Fibroblast of skin of left quadriceps (primary cell): ENCODE results near the gene PLB1.

Experiments
- DNase-seq, 2 experiments: peaks; one replicate each; pipeline ENCODE4 v3.0.0-alpha.2; 2013; ENCODE audit warnings: low read depth in 2 of 2

PLB1 gene

DNA sequence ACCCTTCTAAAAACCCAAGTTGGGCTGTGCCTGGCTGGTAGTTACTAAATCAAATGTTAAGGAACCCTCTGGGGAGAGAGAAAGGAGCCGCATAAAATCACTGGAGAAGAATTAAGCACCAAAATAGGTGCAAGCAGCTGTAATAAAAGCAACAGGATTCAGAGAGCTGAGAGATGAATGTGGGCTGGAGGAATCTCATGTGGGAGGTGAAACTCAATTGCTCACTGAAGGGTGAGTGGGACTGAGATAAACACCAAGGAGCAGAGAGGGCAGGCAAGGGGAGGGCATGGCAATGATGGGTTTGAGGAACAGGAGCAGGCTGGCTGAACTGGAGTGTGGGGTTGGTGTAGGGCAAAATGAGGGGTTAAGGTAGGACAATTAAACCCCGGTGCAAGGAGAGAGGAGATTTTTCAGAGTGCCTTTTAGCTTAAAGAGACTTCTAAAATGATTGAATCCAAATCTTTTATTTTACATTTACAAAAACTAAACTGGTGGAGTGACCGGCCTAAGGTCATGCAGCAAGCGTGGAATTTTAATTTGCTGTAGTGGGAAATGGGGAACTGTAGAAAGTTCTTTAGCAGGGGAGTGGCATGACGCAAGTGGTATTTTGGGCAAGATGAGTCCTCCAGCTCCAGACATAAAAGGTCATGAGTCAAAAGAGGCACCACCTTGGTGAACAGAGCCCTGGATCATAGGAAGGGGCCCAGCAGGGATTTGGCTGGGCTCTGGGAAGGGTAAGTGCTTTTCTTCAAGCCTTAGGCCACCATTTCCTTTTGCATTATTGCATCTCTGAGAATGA, 10.5 kb downstream of the PLB1 start:
- no peak for DNase-seq

DNA sequence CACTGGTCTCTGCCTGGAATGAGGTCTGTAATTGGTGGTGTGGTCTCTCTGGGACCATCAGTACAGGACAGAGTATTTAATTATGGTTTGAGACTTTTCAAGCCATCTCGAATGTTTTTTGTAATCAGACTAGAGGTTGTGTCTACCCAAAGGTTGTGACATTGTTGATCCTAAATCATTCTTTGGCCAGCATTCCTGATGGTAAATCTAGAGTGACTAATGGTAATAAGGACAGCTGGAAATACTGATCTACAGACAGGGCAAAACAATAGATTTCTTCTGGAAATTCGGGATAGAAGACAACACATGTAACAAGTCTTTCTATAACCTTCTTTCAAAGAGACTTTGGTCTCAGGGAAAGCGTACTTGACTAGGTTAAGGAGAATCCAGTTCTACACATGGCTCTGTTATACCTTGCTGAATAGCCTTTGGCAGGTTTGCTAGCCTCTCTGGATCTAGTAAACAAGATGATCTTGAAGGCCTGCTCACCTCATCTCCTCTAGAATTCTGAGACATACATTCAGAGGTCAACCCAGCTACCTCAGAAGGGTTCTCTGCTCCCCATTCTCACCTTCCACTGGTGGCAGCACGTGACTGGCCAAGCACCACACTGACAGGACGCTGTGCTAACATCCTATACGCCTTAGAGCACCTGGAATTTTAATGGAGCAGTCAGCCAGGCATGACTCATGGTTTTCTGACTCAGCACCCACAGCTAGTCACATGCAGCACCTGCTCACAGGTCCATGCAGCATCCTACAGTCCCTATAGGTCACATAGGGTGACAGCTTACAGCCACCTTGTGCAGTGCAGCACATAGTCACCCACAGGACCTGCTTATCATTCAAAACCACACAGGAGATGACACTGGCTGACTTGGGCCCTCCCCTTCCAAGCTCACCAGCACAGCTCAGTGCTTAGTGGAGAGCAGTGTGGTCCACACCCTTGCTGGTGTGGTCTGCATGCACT, 12.2 kb downstream of the PLB1 start:
- no peak for DNase-seq

DNA sequence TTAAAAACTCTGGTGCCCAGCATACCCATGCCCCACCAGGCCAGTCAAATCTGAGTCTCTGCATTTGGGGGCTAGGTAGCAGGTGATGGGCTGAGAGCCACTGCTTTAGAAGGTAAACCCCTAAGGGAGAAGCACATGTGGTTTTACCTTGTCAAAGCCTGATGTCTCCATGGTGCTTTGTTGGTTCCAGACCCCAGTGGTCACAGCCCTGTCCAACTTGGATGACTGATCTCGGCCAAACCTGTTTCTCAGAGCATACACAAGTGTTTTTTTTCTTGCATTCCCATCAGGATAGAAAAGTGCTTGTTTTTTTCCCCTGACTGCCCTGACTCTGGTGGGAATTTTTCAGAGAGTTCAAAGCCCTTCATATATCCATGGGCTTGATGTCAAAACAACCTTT, 13.5 kb downstream of the PLB1 start:
- DNase-seq: no peak

DNA sequence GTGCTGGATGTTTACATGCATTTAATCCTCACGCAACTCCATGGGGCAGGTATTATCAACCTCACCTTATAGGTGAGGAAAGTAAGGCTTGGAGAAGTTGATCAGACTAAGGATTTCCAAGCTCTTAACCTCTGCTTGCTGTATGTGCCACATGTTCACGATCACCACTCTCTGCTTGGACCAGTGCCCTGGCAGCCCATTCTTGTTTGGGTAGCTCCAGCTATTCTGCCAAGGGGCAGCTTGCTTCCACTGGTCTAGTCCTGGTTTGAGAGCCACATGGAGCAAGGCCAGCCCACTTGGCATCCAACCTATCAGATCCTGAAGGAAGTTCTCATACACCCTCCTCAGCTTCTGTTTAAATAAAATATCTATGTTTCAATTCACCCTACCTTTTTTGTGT, 14.3 kb downstream of the PLB1 start:
- DNase-seq: no peak

DNA sequence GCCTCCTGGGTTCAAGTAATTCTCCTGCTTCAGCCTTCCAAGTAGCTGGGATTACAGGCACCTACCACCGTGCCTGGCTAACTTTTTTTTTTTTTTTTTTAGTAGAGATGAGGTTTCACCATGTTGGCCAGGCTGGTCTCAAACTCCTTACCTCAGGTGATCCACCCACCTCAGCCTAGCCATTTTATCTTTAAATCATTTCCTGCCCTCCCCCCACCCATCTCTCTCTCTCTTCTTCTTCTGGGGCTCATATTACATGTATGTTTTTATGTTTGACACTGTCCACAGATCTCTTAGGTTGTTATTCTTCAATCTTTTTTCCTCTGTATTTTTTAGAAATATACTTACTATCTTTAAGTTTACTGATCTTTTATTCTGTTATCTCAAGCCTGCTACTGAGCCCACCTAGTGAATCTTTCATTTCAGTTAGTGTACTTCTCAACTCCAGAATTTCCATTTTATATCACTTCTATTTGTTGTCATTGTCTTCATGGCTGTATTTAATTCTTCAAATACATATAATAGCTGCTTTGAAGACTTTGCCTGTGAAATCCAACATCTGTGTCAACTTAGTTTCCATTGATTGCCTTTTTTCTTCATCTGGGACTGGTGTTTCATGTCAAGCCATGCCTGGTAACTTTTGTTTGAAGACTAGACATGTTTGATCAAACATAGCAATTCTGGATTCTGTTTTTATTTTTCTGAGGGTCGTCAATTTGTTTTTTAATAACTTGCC, 16.2 kb downstream of the PLB1 start:
- DNase-seq: no peak

DNA sequence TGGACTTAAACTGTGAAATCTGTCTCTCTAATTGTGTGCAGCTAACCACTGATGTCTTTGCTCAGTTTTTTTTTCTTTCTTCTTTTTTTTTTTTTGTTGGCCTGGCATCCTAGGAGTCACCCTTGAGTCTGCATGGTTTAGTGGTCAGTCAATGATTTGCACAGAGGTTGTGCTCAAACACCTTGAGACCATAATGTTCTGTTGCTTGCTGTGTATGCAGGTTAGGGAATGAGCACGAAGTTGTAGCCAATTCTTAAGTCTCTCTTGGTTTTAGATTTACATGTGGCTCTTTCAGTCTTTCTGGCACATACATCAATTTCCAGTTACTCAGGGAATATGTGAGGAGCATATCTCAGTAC, 16.7 kb downstream of the PLB1 start:
- no peak for DNase-seq

DNA sequence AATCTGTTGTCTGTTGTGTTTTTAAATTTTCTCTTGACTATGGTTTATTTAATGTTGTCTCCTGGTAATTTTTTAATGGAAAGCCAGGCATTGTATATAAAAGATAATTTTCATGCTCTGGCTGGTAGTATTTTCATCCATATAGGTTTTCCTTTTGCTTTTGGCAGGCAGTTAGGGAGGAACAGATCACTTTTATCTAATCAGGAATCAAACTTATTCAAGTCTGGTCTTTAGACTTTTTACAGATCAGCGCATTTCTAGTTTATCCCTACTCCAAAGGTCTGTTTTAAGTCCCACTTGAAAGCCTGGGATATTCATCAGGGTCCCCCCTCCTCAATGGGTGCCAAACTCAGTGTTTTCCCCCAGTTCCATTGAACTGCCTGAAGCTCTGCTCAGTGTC, 17.2 kb downstream of the PLB1 start:
- DNase-seq: no peak

DNA sequence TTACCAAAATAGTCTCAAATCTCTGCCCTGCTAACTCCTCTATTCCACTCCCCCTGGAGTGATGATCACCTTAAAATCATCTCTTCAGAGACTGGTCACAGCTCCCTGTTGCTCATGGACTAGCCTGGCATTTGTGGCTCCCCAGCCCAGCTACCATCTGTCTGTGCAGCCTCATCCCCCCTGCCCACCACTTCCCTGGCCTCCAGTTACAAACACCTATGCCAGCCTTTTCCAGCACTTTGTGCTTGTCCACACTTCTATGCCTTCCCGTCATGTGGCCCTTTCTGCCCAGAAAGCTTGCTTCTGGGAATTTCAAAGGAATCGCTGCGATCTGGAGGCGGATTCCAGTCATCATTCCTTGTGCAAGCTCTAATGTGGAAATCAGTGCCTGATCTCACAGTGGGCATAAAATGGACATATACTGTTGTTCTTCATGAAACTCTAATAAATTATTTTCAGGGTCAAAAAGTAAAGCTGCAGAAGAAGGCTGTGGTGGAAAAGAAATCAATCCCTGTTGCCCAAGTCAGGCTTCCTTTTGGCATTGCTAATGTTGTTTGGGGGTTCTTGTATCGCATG, 19.4 kb downstream of the PLB1 start:
- DNase-seq: no peak

DNA sequence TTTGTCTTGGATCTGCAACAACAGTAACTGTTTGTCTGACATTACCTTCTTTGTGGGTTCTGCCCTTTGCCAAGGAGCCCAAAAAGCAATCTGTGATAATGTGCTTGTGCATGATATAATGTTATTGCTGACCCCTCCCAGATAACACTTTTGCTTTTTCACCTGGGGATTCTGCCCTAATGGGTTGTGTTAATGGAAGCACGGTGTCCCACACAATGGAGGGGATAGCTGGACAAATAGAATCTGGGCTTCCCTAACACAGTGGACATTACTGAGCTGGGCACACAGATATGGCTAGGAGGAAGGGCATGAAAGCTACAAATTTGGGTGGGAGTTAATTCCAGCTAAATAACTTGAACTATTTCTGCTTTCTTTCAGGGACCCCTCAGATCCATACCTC, 20.6 kb downstream of the PLB1 start:
- no peak for DNase-seq

DNA sequence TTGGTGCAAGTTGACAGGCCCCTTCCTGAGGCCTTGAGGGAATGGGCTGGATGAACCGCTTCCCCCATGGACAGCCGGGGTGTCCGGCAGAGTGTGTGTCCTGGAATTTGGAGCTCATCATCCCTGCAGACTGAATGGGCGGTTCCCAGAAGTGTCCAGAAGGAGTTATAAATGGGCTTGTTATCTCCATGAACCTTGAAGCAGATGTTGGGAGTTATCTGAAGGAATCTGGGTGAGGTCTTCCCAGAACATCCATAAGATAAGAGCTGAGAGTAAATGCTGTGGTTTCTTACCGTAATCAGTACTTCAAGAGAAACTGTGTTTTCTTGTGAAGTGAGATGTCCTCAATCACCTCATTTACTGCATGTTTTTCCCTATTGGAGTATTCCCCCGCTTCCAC, 21.1 kb downstream of the PLB1 start:
- no peak for DNase-seq

DNA sequence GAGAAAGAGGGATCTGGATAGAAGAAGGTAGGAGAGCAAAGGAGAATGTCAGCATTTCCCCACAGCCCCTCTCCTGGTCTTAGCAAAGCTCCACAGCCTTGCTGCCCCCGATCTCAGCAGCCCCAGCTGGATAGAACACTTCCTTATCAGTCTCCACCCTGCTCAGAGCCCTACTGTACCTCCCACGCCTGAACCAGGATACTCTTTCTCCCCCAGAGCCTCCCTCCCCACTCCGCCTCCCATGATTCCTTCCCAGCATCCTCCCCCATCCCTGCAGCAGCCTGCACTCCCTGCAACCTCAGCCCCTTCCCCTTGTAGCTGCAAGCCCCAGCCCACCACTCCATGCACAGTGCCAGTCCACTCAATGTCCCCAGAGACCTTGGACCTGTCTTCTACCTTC, 25.8 kb downstream of the PLB1 start:
- DNase-seq: no peak

DNA sequence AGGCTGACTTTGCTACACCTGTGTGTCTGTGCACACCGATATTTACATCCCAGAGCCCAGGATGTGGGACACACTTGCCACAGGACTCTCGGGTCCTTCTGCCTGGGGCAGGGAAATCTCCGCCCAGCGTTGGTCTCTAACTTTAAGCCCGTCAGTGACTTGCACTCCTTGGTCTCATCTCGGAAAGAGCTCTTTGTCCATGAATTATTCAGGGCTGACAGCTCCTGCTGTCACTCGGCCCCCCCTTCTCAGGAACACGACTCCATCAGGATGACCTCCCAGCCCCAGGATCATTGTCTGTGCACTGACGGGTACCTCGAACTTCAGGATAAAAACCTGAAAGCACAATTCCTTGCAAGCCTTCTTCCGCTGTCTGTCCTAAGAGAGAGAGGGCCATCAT, 26.6 kb downstream of the PLB1 start:
- no peak for DNase-seq

DNA sequence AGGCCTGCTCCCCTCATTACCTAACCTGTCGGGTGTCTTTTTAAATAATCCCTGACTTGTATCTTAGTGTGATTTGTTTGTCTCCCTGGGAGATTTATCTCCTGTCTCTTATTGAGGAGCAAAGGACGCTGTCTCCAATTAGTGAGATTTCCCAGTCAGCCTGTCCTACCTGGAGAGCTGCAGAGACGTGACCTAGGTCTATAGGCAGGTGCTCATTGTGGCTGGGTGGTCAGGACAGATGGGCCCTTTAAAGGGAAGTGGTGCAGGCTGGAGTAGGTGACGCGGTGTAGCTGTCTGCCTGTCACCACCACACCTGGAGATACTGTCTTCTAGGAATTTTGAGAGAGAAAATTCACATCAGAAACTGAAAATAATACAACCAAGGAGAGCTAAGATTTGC, 28.0 kb downstream of the PLB1 start:
- no peak for DNase-seq

DNA sequence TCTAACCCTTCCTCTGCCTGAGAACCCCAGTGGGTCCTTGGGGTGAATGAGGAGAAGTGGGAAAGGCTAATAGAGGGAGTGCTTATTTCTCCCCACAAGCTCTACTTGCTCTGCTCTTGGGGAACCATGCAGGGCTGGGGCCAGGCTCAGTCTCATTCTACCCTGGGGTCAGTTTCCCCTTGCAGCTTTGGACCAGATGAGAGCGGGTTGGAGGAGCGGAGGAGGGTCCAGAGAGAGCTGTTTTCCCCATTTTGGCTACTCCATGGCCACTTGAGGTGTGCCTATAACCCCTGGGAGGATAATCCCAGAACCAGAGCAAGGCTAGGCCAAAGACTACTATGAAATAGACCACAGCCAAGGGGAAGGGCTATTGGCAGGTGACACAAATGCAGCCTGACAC, 29.6 kb downstream of the PLB1 start:
- no peak for DNase-seq

DNA sequence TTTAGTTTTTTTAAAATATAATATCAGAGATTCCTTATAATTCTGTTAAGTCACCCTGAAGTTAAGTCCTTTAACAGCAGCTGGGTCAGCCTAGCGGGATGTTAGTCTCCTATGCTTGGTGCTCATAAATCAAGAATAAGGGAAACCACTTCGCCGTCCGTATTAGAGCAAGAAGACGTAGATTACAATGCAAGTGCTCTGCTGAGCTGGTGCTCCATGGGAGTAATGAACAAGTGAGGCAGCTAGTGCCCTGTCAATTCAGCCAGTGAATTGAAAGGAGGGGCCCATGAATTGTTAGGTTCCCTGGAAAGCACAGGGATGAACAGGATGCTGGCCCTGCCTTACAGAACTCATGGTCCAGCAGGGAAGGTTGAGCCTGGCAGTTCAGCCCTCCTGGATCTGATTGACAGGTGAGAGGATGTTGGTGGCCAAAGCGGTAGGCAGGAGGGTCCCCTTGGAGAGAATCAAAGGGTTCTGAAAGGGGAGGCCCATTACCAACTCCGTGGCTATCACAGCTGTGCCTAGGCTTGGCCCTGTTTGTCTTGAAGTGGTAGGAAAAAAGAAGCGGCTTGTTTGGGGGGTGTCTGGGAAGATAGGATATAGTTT, 30.8 kb downstream of the PLB1 start:
- no peak for DNase-seq

DNA sequence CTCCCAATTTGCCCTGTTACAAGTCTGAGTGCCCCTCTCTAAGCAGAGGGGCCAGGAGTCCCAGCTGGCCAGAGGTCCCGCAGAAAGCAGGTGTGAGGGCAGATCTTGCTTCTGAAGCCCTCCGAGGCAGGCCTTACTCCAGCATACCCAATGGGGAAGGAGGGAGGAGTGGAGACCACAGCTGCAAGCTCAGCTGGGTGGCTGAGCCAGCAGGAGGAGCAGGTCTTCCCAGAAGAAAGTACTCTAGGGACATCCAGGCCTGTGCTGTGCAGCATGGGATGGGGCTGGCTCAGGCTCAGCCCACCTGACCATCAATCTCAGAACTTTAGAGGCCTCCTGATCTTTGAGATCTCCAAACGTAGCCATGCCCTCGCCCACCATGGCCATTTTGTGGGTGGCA, 31.3 kb downstream of the PLB1 start:
- DNase-seq: no peak

DNA sequence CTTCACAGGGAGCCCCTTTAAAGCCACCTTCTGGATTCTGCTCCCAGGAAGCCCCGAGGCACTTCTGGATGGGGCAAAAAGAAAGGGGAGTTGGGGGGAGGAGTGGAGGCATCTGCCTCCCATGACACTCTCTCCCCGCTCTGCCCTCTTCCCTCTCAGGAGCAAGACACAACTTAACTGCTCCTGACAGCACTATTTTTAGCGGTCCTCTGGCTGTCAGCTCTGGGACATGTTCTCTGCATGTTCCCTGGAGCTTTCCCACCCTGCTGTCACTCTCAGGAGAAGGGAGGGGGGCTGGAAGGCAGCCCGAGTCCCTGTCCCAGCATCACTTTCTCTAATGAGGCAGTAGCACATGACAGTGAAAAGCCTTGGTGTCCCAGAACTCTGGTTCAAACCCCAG, 32.3 kb downstream of the PLB1 start:
- no peak for DNase-seq

DNA sequence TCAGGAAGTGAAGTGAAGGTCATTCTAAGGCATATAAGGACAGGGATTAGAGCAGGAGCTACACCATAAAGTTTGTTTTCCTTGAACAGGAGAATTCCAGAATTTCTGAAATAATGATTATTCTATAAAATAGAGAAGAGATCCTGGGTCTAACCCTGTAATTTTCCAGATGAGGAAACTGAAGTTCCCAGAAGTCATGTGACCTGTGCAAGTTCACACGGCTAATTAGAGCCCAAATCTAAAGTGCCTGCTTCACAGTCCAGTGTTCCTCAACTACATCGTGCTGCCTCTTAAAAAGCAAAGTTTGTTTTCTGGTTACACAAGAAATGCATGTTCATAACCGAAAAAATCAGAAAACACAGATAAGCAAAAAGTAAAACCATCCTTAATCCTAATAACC, 34.9 kb downstream of the PLB1 start:
- no peak for DNase-seq

DNA sequence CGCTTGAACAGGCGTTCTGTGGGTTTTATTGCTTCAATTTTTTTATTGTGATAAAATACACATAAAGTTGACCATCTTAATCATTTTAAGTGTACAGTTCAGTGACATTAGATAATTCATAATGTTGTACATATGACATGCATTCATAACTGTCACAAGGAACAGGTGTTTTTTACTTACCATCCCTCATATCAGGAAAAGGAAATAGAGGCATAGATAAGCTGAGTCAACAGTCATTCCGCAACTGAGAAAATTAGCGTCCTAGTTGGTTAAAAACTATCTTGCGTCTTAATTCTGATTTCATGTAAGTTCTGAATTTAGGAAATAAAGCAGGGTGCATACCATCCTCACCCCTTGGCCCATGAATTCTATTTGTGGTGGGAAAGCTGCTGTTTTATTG, 36.5 kb downstream of the PLB1 start:
- DNase-seq: no peak

DNA sequence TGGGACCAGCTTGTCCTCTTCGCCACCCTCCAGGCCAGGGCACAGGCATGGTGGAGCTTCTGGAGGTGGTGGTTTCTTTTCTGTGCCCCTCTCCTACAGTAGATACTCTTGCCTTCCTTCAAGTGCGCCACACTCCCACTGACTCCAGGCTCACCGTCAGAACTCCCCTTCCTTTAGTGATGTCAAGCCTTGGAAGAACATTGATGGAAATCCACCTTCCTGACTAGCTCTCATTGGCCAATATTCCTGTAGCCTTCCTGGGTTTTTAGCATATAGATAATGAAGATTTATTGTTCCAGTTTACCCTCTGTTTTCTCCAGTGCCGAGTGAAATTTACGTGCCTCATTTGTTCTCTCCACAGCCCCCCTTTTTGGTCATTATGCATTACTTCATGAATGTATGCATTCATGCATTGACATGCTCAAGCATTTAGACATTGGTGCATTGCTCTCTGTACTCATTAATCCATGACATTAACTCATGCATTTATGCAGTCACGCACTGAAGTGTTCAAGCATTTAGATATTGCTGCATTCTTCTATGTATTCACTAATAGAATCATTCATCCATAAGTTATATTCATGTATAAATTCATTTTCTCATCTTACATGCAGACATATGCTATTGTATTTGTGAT, 37.3 kb downstream of the PLB1 start:
- DNase-seq: no peak

DNA sequence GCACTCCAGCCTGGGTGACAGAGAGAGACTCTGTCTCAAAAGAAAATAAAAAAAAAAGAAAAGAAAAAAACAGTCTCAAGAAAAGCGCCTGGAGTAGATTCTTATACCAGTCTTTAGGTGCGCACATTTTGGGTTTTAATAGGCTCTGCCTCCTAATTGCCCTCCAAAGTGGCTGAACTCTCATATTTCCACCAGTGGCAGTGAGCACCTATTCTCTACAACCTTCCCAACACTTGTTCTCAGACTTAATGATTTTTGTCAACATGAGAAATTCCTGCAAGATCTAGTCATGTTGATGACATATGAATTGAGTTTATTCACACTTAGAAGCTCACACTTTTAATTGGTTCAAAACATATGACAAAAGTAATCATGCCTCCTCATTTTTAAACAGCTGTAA, 39.0 kb downstream of the PLB1 start:
- DNase-seq: no peak
